T-cell (primary cell): Measurements from ENCODE around the gene S100PBP. TPM values are rescaled to one million over a fixed set of nuclear protein-coding genes. Genes with fewer than 3 reads are reported as not detected.

ENCODE experiments used
- ATAC-seq, 4 experiments: fragments of 200-7000 bp in 3 of 4; fragments of 150-1000 bp in 1 of 4; cut with Tn5 transposase; replicated peaks in 1 of 4; 1 replicate in 3 of 4; 2 replicates in 1 of 4; pipeline ENCODE4 v1.10.0; 2021; ENCODE audit warnings: moderate library complexity in 3 of 4, mild to moderate bottlenecking in 2 of 4, moderate number of reproducible peaks in 1 of 4
- CTCF ChIA-PET, 2 donors: fragments of 300-600 bp; sonication (Branson Sonifier 250); formaldehyde crosslinking; loops; one replicate each; lab custom pipeline; 2022; ENCODE audit warnings: antibody characterized with exemption in 2 of 2; lab: Charles Lee
- POLR2A ChIA-PET, 2 donors: fragments of 300-600 bp; sonication (Branson Sonifier 250); formaldehyde crosslinking; loops; one replicate each; lab custom pipeline; 2022; ENCODE audit warnings: antibody characterized with exemption in 2 of 2; lab: Charles Lee
- DNase-seq, 35 experiments: peaks; one replicate each; pipeline versions ENCODE4 v3.0.0 to v3.0.0-alpha.2; 2013 to 2023
- H3K27ac ChIP-seq: one replicate; pipeline ENCODE4 v1.5.1; 2013; ENCODE audit warnings: low read length
- H3K27me3 ChIP-seq, 2 experiments: replicated peaks in 1 of 2; 1 replicate in 1 of 2; 2 replicates in 1 of 2; pipeline versions ENCODE4 v1.6.1 to v1.7.0; 2013; ENCODE audit warnings: low read length in 1 of 2, mixed read lengths in 1 of 2; ENCODE audit not compliant: control insufficient read depth in 2 of 2, insufficient read depth in 2 of 2; ENCODE audit errors: extremely low read depth in 1 of 2
- H3K36me3 ChIP-seq, 2 donors: 1 replicate in 1 of 2; 2 replicates in 1 of 2; pipeline versions ENCODE4 v1.6.1 to v1.7.0; 2013; ENCODE audit warnings: low read length in 1 of 2; ENCODE audit not compliant: control insufficient read depth in 2 of 2, insufficient read depth in 1 of 2; ENCODE audit errors: extremely low read depth in 1 of 2
- H3K4me1 ChIP-seq, 2 experiments: 1 replicate in 1 of 2; 2 replicates in 1 of 2; pipeline versions ENCODE4 v1.6.1 to v1.7.0; 2013; ENCODE audit warnings: low read length in 2 of 2, mixed read lengths in 1 of 2; ENCODE audit not compliant: insufficient read depth in 2 of 2, control insufficient read depth in 1 of 2; ENCODE audit errors: extremely low read depth in 1 of 2
- H3K4me3 ChIP-seq, 2 donors: 1 replicate in 1 of 2; 2 replicates in 1 of 2; pipeline versions ENCODE4 v1.5.1 to v1.7.0; 2013; ENCODE audit warnings: mild to moderate bottlenecking in 2 of 2, low read length in 1 of 2, moderate library complexity in 1 of 2; ENCODE audit not compliant: control insufficient read depth in 1 of 2; ENCODE audit errors: extremely low read depth in 1 of 2
- H3K9me3 ChIP-seq: 2 replicates; pipeline ENCODE4 v1.7.0; 2013
- H3K27ac Mint-ChIP-seq, 2 donors: one replicate each; pipeline ENCODE4 v1.8.0; 2020 to 2021; ENCODE audit warnings: mild to moderate bottlenecking in 2 of 2, mixed read lengths in 2 of 2
- H3K27me3 Mint-ChIP-seq, 2 donors: one replicate each; pipeline ENCODE4 v1.8.0; 2021 to 2022; ENCODE audit warnings: mixed read lengths in 2 of 2
- H3K36me3 Mint-ChIP-seq: one replicate; pipeline ENCODE4 v1.8.0; 2021; ENCODE audit warnings: mixed read lengths
- H3K4me1 Mint-ChIP-seq, 3 donors: one replicate each; pipeline ENCODE4 v1.8.0; 2020 to 2022; ENCODE audit warnings: mixed read lengths in 3 of 3, mild to moderate bottlenecking in 1 of 3
- H3K4me3 Mint-ChIP-seq, 3 donors: one replicate each; pipeline ENCODE4 v1.8.0; 2020 to 2022; ENCODE audit warnings: mild to moderate bottlenecking in 3 of 3, mixed read lengths in 3 of 3, moderate library complexity in 3 of 3
- H3K9me3 Mint-ChIP-seq, 3 donors: one replicate each; pipeline ENCODE4 v1.8.0; 2020 to 2022; ENCODE audit warnings: mixed read lengths in 3 of 3
- WGBS: methylation state at CpG from one replicate; pipeline ENCODE4 v1.1.5; 2013; ENCODE audit warnings: missing lambda C conversion rate; ENCODE audit not compliant: insufficient coverage; 5-methylcytosine and 5-hydroxymethylcytosine counted together
- total RNA-seq, 35 experiments: library from RNA in 6 of 35; stranded (reverse) in 6 of 35; fragments of 120-200 nt in 1 of 35; gene quantifications; one replicate each; pipeline versions ENCODE4 v1.2.1 to v1.2.4 and lab custom pipeline; 2013 to 2026

The S100PBP gene
- total RNA-seq, 5 donors from 2014 or later (not counting 1 experiment from before 2014, with no cell fraction given) = 46.6 to 77.6 (median 63.6) TPM

DNA sequence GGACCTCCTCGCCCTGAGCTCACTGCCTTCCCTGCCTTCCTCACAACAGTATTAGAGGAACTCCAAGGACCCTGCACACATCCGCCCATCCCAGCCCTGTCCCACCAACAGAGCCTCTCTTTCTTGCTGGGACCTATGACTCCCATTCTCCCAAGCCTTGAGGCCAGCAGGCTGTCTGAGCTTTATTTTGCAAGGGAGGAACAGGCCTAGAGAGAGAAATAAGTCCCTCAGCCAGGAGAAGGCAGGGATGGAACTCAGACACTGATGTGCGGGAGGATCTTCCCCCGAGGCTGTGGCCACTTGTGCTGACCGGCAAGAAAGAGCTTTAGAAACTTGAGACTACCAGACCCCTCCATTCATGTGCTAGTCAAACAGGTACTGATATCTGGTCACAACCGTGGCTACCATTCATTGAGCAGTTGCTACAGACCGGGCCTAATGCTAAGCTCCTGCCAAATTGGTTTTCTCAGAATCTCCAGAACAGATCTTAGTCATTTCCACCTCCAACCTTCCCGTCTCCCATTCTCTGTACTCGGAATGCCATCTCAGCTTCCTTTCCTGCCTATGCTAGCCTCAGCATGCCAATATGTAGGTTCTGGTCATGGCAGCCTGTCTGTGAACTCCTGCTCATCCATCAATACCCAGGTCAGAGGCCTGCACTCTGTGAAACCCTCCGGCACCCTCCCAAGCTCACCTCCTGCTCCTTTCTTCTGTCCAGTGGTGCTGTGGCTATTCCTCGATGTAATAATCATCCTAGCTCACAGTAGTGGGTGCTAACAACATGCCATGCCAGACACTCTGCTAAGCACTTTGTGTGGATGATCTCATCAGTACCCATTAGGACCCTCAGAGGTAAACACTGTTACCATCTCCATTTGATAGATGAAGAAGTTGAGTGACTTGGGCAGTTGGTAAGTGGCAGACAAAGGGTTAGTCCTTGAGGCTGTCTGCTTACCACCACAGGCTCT is 79.9 kb downstream of the S100PBP start:
- Mint-ChIP-seq H3K36me3 (no peaks in the 10 kb centered on the region), H3K9me3 (no peaks in the 10 kb centered on the region), H3K4me1 (peaks cover 12 to 19% (median 13%) of the 10 kb centered on the region in 3 donors), H3K27me3 (peaks cover 51 to 65% of the 10 kb centered on the region in 2 donors), H3K27ac (no peak overlapping the region), H3K4me3 (no peak overlapping the region)
- Histone ChIP-seq H3K27me3 (peaks cover 10 to 91% of the 10 kb centered on the region in 2 experiments), H3K4me1 (peaks cover 0 to 26% of the 10 kb centered on the region in 2 experiments), H3K9me3 (no peaks in the 10 kb centered on the region), H3K4me3 (no peak overlapping the region), H3K27ac (no peak overlapping the region), H3K36me3 (no peaks in the 10 kb centered on the region)
- WGBS = 77% methylated on average over 6 of the region's 11 CpGs
- POLR2A ChIA-PET = no interaction called here
- CTCF ChIA-PET = interaction anchor here in 1 of 2 donors (0.6 kb wide), 1 partner anchor 21 kb away, joined by 4 read pairs; no protein-coding TSS in a partner anchor
- ATAC-seq (no peak), DNase-seq (no peak)

DNA sequence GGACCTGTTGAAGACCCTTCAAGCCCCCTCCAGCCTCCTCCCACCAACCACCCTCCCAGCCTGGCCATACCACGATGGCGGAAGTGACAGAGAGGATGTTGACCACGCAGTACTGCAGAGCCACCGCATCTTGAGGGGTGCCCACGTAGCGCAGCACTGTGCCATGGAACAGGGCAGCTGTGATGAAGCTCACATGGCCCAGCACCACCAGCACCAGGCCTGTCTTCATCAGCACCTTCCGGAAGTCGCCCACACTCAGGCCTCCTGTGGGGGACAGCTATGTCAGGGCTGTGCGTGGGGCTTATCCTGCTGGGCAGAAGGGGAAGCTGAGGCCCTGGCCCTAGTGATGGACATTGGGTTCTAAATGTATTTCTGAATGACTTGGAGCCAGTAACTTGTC is 80.6 kb downstream of the S100PBP start:
- 86% methylated on average over 9 of the region's 9 CpGs for WGBS
- POLR2A ChIA-PET = no interaction called here

DNA sequence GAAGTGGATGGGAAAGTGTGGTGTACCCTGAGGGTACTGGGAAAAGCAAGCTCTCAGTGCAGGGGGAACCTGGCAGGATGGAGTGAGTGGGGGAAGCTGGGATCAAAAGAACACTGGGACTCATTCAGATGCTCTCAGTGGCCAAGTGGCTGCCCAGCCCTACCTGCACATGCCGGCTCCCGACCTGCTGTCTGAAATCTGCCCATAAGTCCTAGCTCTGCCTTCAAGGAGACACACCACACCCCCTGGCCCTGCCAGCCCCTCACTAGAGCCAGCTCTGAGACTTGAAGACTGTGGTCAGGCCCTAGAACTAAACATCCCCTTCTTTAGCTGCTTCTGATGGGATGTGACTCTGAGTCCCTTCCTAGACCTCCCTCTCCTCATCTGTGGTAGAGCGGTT is 81.5 kb downstream of the S100PBP start:
- H3K4me1 ChIP-seq = peaks cover 0 to 12% of the 10 kb centered on the region in 2 experiments
- DNase-seq = no peak
- ChIA-PET POLR2A (no interaction called here), CTCF (interaction anchor here in 1 of 2 donors (0.6 to 0.9 kb wide), 4 partner anchors 24 to 573 kb away, joined by 3 to 4 read pairs (median 4); no protein-coding TSS in a partner anchor)
- H3K27ac ChIP-seq = no peak overlapping the region
- Mint-ChIP-seq H3K4me3 (no peak overlapping the region), H3K27me3 (peaks cover 52 to 66% of the 10 kb centered on the region in 2 donors), H3K27ac (no peak overlapping the region), H3K4me1 (peaks cover 8 to 13% (median 11%) of the 10 kb centered on the region in 3 donors), H3K9me3 (no peaks in the 10 kb centered on the region), H3K36me3 (no peaks in the 10 kb centered on the region)
- no peak for ATAC-seq
- H3K9me3 ChIP-seq = no peaks in the 10 kb centered on the region
- WGBS = no CpG with 5 or more reads among the region's 3 CpGs
- H3K4me3 ChIP-seq = no peak overlapping the region
- H3K27me3 ChIP-seq = peaks cover 11 to 84% of the 10 kb centered on the region in 2 experiments
- H3K36me3 ChIP-seq = no peaks in the 10 kb centered on the region

More for the DNA sequence above, 80.6 kb downstream of the S100PBP start:
- Mint-ChIP-seq H3K36me3 (no peaks in the 10 kb centered on the region), H3K27me3 (peaks cover 52 to 67% of the 10 kb centered on the region in 2 donors), H3K4me3 (no peak overlapping the region), H3K27ac (no peak overlapping the region), H3K4me1 (peaks cover 8 to 15% (median 13%) of the 10 kb centered on the region in 3 donors), H3K9me3 (no peaks in the 10 kb centered on the region)
- Histone ChIP-seq H3K4me1 (peaks cover 0 to 21% of the 10 kb centered on the region in 2 experiments), H3K36me3 (no peaks in the 10 kb centered on the region), H3K4me3 (no peak overlapping the region), H3K27me3 (peaks cover 9 to 92% of the 10 kb centered on the region in 2 experiments), H3K9me3 (no peaks in the 10 kb centered on the region), H3K27ac (no peak overlapping the region)
- ATAC-seq (no peak), DNase-seq (no peak)
- CTCF ChIA-PET = interaction anchor here in 1 of 2 donors (0.7 kb wide), 1 partner anchor 574 kb away, joined by 3 read pairs; no protein-coding TSS in a partner anchor

DNA sequence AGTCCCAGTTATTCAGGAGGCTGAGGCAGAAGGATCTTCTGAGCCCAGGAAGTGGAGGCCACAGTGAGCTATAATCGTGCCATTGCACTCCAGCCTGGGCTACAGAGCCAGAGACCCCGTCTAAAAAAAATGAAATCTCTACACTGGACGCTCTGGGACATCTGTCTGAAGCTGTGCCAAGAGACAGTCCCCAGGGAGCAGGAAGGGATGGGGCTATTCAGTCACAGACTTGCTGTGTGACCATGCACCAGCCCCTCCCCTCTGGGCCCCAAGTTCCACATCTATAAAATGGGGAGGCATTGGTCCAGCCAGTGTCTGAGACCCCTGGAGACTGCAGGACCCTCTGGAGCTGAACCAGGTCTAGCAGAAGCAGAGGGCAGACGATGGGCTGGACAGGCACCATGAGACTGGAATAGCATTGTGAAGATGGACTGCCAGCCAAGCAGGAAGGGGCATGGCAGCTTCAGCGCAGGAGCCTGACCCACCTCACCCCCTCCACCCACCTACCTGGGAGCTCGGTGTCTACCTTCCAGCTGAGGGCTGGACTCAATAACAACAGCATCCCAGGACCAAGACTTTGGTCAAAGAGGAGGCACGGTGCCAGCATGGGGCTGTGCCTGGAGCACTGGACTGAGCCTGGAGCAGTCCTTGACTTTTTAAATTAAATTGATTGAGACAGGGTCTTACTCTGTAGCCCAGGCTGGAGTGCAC is 82.3 kb downstream of the S100PBP start:
- peaks cover 11 to 77% of the 10 kb centered on the region in 2 experiments for H3K27me3 ChIP-seq

DNA sequence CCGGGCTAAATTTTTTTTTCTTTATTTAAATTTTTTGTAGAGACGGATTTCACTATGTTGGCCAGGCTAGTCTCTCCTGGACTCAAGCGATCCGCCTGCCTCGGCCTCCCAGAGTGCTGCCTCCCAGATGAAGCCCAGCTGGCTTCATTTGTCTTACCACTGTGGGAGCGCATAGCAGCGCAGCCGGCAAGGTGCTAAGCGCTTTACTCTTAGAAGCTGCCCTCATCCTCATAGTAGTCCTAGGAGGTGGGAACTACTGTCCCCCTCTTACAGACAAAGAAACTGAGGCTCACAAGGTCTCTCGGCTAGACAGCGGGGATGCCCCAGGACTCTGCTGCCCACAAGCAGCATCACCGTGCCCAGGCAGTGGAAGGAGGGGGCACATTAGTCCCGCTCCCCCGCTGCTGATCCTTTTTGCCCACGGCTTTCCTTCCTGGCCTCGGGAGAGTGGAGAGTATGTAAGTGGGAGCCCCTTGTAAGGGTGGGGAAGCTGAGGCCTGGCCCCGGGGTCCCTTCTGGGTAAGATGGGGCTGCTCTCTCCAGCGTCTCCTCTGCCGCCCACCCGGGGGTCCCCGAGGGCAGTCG is 83.0 kb downstream of the S100PBP start:
- Histone ChIP-seq H3K27ac (no peak overlapping the region), H3K4me3 (peak overlapping the region; percentile 26 to 28)
- DNase-seq = no peak

More for the DNA sequence above, 82.3 kb downstream of the S100PBP start:
- no peak overlapping the region for H3K27ac Mint-ChIP-seq
- H3K9me3 ChIP-seq = no peaks in the 10 kb centered on the region
- ChIA-PET CTCF (no interaction called here), POLR2A (no interaction called here)
- peaks cover 0 to 12% of the 10 kb centered on the region in 2 experiments for H3K4me1 ChIP-seq
- H3K4me3 Mint-ChIP-seq = no peak overlapping the region
- no peak for DNase-seq
- no peak overlapping the region for H3K4me3 ChIP-seq
- H3K27me3 Mint-ChIP-seq = peaks cover 52 to 64% of the 10 kb centered on the region in 2 donors
- no peaks in the 10 kb centered on the region for H3K9me3 Mint-ChIP-seq
- H3K27ac ChIP-seq = no peak overlapping the region
- H3K36me3 Mint-ChIP-seq = no peaks in the 10 kb centered on the region
- H3K4me1 Mint-ChIP-seq = peaks cover 8 to 13% (median 11%) of the 10 kb centered on the region in 3 donors
- WGBS = 94% methylated on average over 3 of the region's 7 CpGs
- ATAC-seq = no peak
- H3K36me3 ChIP-seq = no peaks in the 10 kb centered on the region

More for the DNA sequence above, 83.0 kb downstream of the S100PBP start:
- 38% methylated on average over 16 of the region's 22 CpGs for WGBS
- H3K9me3 ChIP-seq = no peaks in the 10 kb centered on the region
- ChIA-PET CTCF (no interaction called here), POLR2A (interaction anchor here in 1 of 2 donors (0.5 kb wide), 1 partner anchor 210 kb away, joined by 3 read pairs; no protein-coding TSS in a partner anchor)
- no peaks in the 10 kb centered on the region for H3K36me3 ChIP-seq
- Mint-ChIP-seq H3K27ac (no peak overlapping the region), H3K4me1 (peaks cover 8 to 13% (median 11%) of the 10 kb centered on the region in 3 donors), H3K36me3 (no peaks in the 10 kb centered on the region), H3K4me3 (peak overlapping the region; percentile 55 to 74 (median 55)), H3K27me3 (peaks cover 52 to 64% of the 10 kb centered on the region in 2 donors), H3K9me3 (no peaks in the 10 kb centered on the region)
- H3K4me1 ChIP-seq = peaks cover 0 to 12% of the 10 kb centered on the region in 2 experiments
- peaks cover 11 to 71% of the 10 kb centered on the region in 2 experiments for H3K27me3 ChIP-seq
- peak in 1 of 4 experiments; percentile 9 for ATAC-seq
